Lower leg skin (tissue), 4 donors: ENCODE measurements around the gene FAM83G. TPM values are rescaled to one million over a fixed set of nuclear protein-coding genes. Genes with fewer than 3 reads are reported as not detected.

Source experiments
- DNase-seq, 2 donors: peaks; one replicate each; pipeline ENCODE4 v3.0.0-alpha.2; 2019; ENCODE audit warnings: low spot score in 2 of 2
- H3K4me3 ChIP-seq: fragments of 200-600 bp; sonication (generic); 2 replicates; pipeline ENCODE4 v1.5.1; 2017; ENCODE audit warnings: mild to moderate bottlenecking, low read depth; ENCODE audit not compliant: poor library complexity, severe bottlenecking
- POLR2A ChIP-seq, 2 donors: fragments of 450-650 bp; IDR thresholded peaks; one replicate each; pipeline ENCODE4 v1.6.1; 2016 to 2017; ENCODE audit warnings: antibody characterized with exemption in 2 of 2, mild to moderate bottlenecking in 1 of 2, moderate library complexity in 1 of 2
- WGBS, 2 donors: methylation state at CpG; one replicate each; pipeline ENCODE4 v1.1.5; 2018; 5-methylcytosine and 5-hydroxymethylcytosine counted together
- intact Hi-C: fragments of 100-400 bp; cut with DNase I; formaldehyde crosslinking; loops from one replicate; pipeline ENCODE4 v1.15.0; 2023; ENCODE audit warnings: low total_unique reads
- total RNA-seq, 4 donors: library from RNA; depleted of rRNA; stranded (reverse); fragments of >200 nt; gene quantifications; one replicate each; pipeline ENCODE4 v1.1.0, GENCODE V29; 2016
- TF ChIP-seq, protein P1 (sequence below), 3 donors: fragments of 450-650 bp; IDR thresholded peaks; one replicate each; pipeline ENCODE4 v1.5.1; 2016; ENCODE audit warnings: antibody characterized with exemption in 3 of 3, mild to moderate bottlenecking in 3 of 3, moderate library complexity in 2 of 3

The FAM83G gene
- total RNA-seq, 4 donors from 2014 or later, result 131 to 298 (median 190) TPM

DNA sequence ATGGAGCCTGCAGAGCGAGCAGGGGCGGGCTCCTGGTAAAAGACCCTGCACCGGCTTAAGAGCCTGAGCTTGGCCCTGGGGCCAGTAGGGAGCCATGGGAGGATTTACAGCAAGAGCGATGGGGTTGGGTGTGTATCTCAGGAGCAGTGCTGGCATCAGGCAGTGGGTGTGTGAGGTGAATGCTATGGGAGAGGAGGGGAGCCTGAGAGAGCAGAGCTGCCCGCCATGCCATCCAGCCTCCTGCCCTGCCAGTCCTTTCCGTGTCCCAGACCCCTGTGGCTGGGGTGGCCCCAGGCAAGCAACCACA lies 23.3 kb downstream of the FAM83G start:
- no peak overlapping the region for H3K4me3 ChIP-seq
- no peak for TF ChIP-seq POLR2A (IDR thresholded peaks at IDR 0.05)
- TF ChIP-seq, protein P1, sequence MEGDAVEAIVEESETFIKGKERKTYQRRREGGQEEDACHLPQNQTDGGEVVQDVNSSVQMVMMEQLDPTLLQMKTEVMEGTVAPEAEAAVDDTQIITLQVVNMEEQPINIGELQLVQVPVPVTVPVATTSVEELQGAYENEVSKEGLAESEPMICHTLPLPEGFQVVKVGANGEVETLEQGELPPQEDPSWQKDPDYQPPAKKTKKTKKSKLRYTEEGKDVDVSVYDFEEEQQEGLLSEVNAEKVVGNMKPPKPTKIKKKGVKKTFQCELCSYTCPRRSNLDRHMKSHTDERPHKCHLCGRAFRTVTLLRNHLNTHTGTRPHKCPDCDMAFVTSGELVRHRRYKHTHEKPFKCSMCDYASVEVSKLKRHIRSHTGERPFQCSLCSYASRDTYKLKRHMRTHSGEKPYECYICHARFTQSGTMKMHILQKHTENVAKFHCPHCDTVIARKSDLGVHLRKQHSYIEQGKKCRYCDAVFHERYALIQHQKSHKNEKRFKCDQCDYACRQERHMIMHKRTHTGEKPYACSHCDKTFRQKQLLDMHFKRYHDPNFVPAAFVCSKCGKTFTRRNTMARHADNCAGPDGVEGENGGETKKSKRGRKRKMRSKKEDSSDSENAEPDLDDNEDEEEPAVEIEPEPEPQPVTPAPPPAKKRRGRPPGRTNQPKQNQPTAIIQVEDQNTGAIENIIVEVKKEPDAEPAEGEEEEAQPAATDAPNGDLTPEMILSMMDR (IDR thresholded peaks at IDR 0.05), result no peak
- intact Hi-C loops, result no loop called here
- 64 to 79% methylated on average over 6 of the region's 6 CpGs for WGBS, 2 donors
- DNase-seq, result no peak

DNA sequence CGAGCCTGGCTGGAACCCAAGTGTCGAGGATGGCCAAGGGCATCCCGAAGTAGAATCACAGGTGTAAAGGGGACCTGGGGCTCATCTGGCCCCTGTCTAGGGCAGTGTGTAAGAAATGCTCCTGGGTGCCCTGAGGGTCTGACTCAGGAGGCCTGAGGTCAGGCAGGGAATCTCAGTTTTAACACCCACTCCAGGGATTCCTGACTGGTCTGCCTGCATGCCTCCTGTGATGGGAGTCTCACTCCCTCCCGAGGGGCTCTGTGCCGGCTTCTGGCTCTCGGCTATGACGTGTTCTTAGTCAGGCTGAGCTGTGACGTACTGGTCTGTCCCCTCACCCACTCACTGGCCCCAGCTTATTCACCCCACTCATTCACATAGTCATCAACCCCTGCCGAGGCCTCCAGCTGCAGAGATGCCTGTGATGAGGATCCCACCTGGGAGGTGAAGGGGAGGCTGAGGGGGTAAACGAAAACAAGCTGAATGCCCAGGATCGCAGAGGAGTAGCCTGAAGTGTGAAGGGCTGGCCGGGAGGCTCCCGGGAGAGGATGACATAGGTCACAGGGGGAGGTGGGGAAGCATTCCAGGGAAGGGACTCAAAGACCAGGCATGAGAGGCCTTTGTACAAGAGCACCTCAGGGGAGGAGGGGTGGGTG lies 23.8 kb downstream of the FAM83G start:
- WGBS, 2 donors, result 74 to 79% methylated on average over 13 of the region's 13 CpGs
- DNase-seq, result no peak
- intact Hi-C loops, result no loop called here
- no peak overlapping the region for H3K4me3 ChIP-seq
- TF ChIP-seq POLR2A (IDR thresholded peaks at IDR 0.05), result no peak
- TF ChIP-seq, protein P1 (IDR thresholded peaks at IDR 0.05), result no peak

DNA sequence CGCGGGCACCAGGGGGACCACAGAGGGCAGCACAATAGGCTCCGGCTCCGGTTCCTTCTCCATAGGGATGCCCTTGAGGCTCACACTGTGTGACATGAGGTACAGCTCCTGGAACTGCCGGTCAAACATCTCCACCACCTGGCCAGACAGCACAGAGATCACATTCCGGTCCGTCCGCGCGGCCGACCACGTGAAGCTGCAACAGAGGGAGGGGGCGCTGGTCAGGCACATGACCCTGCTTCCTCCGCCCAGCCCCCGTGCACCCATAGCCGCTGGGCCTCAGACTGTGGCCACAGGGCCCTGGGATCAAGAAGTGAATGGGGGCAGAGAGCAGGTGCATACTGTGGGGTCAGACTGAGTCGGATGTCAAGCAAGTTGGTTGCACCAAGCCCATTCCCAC lies 25.9 kb downstream of the FAM83G start:
- no peak overlapping the region for H3K4me3 ChIP-seq
- no peak for DNase-seq
- TF ChIP-seq POLR2A (IDR thresholded peaks at IDR 0.05), result no peak
- TF ChIP-seq, protein P1 (IDR thresholded peaks at IDR 0.05), result no peak
- intact Hi-C loops, result no loop called here
- 77 to 85% methylated on average over 14 to 17 of the region's 17 CpGs for WGBS, 2 donors

DNA sequence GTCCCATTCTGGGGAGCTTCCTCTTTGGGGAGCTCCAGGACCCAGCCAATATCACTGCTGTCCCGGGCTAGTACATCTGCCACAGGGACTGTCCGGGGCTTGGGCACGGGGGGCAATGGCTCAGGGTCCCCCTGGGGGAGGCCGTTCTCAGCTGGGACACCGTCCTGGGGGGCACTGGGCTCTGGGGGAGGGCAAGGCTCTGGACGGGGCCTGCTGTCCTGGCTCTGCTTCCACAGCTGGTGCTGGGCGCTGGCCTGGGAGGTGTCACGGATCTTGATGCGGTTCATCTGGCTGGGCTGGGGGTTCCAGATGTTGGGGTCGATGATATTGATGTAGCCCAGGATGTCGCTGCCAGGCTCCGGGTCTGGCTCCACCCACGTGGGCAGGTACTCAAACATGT lies 26.5 kb downstream of the FAM83G start:
- DNase-seq, result no peak
- intact Hi-C loops, result no loop called here
- H3K4me3 ChIP-seq, result no peak overlapping the region
- TF ChIP-seq POLR2A (IDR thresholded peaks at IDR 0.05), result no peak
- TF ChIP-seq, protein P1 (IDR thresholded peaks at IDR 0.05), result no peak
- WGBS, 2 donors, result 70 to 88% methylated on average over 1 to 4 of the region's 13 CpGs

DNA sequence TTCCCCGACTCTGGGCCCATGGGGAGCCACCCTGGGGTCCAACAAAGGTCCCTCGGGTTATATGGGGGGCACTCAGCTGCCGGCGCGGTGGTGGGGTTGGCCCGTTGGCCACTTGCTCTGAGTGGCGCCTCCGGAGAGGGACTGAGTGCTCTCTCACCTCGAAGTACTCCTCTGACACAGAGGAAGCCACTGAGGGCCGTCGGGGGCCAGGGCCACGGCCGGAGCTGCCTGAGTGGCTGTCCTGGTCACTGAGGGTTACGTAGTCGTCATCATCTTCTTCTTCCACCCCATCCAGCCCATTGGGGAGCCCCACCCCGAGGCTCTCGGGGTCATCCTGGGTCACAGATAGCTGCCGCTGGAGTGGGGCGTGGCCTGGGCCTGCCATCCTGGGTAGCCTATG lies 26.9 kb downstream of the FAM83G start:
- intact Hi-C loops, result no loop called here
- no peak for TF ChIP-seq POLR2A (IDR thresholded peaks at IDR 0.05)
- TF ChIP-seq, protein P1 (IDR thresholded peaks at IDR 0.05), result no peak
- DNase-seq, result no peak
- WGBS, 2 donors, result 89 to 92% methylated on average over 13 to 17 of the region's 19 CpGs
- no peak overlapping the region for H3K4me3 ChIP-seq

DNA sequence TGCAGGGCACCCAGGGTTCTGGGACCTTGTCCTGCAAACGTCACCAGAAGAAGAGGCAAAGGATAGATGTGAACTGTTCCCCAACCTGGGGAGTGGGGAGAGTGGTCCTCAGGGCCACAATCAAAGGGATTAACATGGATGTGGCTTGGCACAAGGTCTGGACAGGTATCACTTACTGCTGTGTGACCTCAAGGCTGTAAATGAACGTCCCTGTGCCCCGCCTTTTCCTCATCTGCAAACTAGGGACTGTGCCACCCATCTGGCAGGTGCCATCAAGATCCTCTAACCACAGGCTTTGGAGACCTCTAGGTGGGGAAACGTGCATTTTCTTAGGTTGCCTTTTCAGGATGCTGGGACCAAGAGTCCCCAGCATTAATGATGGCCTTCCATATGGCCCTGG lies 27.5 kb downstream of the FAM83G start:
- intact Hi-C loops, result no loop called here
- no peak for DNase-seq
- H3K4me3 ChIP-seq, result no peak overlapping the region
- WGBS, 2 donors, result 72 to 74% methylated on average over 3 to 4 of the region's 4 CpGs
- TF ChIP-seq, protein P1 (IDR thresholded peaks at IDR 0.05), result no peak
